Esophagus squamous epithelium (tissue), 5 donors: ENCODE data around the gene PSMD6. TPM values are rescaled to one million over a fixed set of nuclear protein-coding genes. Genes with fewer than 3 reads are reported as not detected.

Experiments
- DNase-seq: peaks from one replicate; lab custom pipeline; 2025; lab: John Stamatoyannopoulos, UW
- H3K27ac ChIP-seq, 4 donors: fragments of 200-600 bp; sonication (generic); one replicate each; pipeline ENCODE4 v1.5.1; 2016 to 2019; ENCODE audit warnings: mild to moderate bottlenecking in 1 of 4
- H3K27me3 ChIP-seq, 4 donors: fragments of 200-600 bp; sonication (generic); 1 replicate in 3 of 4; 2 replicates in 1 of 4; pipeline versions ENCODE4 v1.5.1 to v1.6.0; 2017 to 2021; ENCODE audit warnings: antibody characterized with exemption in 1 of 4
- H3K36me3 ChIP-seq, 3 donors: fragments of 200-600 bp; sonication (generic); one replicate each; pipeline ENCODE4 v1.5.1; 2016 to 2019
- H3K4me1 ChIP-seq, 3 donors: fragments of 200-600 bp; sonication (generic); one replicate each; pipeline ENCODE4 v1.5.1; 2017 to 2019
- H3K4me3 ChIP-seq, 4 donors: fragments of 200-600 bp; sonication (generic); 1 replicate in 3 of 4; 2 replicates in 1 of 4; pipeline ENCODE4 v1.5.1; 2016 to 2019; ENCODE audit warnings: mild to moderate bottlenecking in 2 of 4, moderate library complexity in 1 of 4
- H3K9me3 ChIP-seq, 3 donors: fragments of 200-600 bp; sonication (generic); one replicate each; pipeline ENCODE4 v1.5.1; 2016 to 2019
- CTCF ChIP-seq, 6 experiments: fragments of 450-650 bp in 4 of 6; fragments of 200-600 bp in 2 of 6; sonication (generic) in 2 of 6; IDR thresholded peaks; one replicate each; pipeline ENCODE4 v1.5.1; 2016 to 2019; ENCODE audit warnings: antibody characterized with exemption in 6 of 6, mild to moderate bottlenecking in 4 of 6, moderate library complexity in 4 of 6
- POLR2A ChIP-seq, 4 donors: fragments of 450-650 bp; IDR thresholded peaks; one replicate each; pipeline ENCODE4 v1.6.1; 2017; ENCODE audit warnings: antibody characterized with exemption in 4 of 4, mild to moderate bottlenecking in 4 of 4, moderate library complexity in 3 of 4
- WGBS, 2 donors: methylation state at CpG; one replicate each; pipeline ENCODE4 v1.1.5; 2018; 5-methylcytosine and 5-hydroxymethylcytosine counted together
- intact Hi-C: fragments of 100-400 bp; cut with DNase I; formaldehyde crosslinking; loops from one replicate; pipeline ENCODE4 v1.15.0; 2022
- total RNA-seq, 4 donors: library from RNA; depleted of rRNA; stranded (reverse); fragments of >200 nt; gene quantifications; one replicate each; pipeline ENCODE4 v1.1.0, GENCODE V29; 2016
- donor health status: DM: yes; HTN: yes; CAD: no.

Gene PSMD6
- total RNA-seq, 4 donors from 2014 or later, result 53.1 to 102 (median 81.6) TPM

GRCh38 chr3:63991666-63992065 is 31.6 kb downstream of the PSMD6 start:
- Histone ChIP-seq H3K9me3 (no peaks in the 10 kb centered on the region), H3K4me1 (peaks cover 0 to 13% (median 0%) of the 10 kb centered on the region in 3 donors), H3K27ac (no peak overlapping the region), H3K4me3 (no peak overlapping the region), H3K36me3 (peaks cover 15 to 97% (median 37%) of the 10 kb centered on the region in 3 donors), H3K27me3 (no peaks in the 10 kb centered on the region)
- intact Hi-C loops, result loop anchor here (10.0 kb wide), 1 partner anchor 77 kb away; the partner anchor contains the start of gene SCAANT1
- no peak for TF ChIP-seq CTCF (IDR thresholded peaks at IDR 0.05)
- TF ChIP-seq POLR2A (IDR thresholded peaks at IDR 0.05), result no peak
- DNase-seq, result no peak
- WGBS, 2 donors, result 80 to 88% methylated on average over 3 of the region's 3 CpGs

GRCh38 chr3:63990733-63991132 is 32.6 kb downstream of the PSMD6 start:
- peaks cover 10 to 97% (median 28%) of the 10 kb centered on the region in 3 donors for H3K36me3 ChIP-seq
- H3K27me3 ChIP-seq, result no peaks in the 10 kb centered on the region
- no peaks in the 10 kb centered on the region for H3K9me3 ChIP-seq
- no peak for DNase-seq
- 93 to 94% methylated on average over 3 to 5 of the region's 5 CpGs for WGBS, 2 donors
- peaks cover 0 to 15% (median 0%) of the 10 kb centered on the region in 3 donors for H3K4me1 ChIP-seq
- no peak overlapping the region for H3K4me3 ChIP-seq
- TF ChIP-seq POLR2A (IDR thresholded peaks at IDR 0.05) (no peak), CTCF (IDR thresholded peaks at IDR 0.05) (no peak)
- intact Hi-C loops, result loop anchor here (10.0 kb wide), 1 partner anchor 76 kb away; the partner anchor contains the start of gene SCAANT1
- H3K27ac ChIP-seq, result no peak overlapping the region

- TF ChIP-seq CTCF (IDR thresholded peaks at IDR 0.05) (no peak), POLR2A (IDR thresholded peaks at IDR 0.05) (no peak)
- Histone ChIP-seq H3K27me3 (no peaks in the 10 kb centered on the region), H3K36me3 (peaks cover 6 to 97% (median 25%) of the 10 kb centered on the region in 3 donors), H3K9me3 (no peaks in the 10 kb centered on the region), H3K27ac (no peak overlapping the region), H3K4me3 (no peak overlapping the region), H3K4me1 (peaks cover 0 to 15% (median 0%) of the 10 kb centered on the region in 3 donors)
- intact Hi-C loops, result loop anchor here (10.0 kb wide), 1 partner anchor 75 kb away; the partner anchor contains the start of gene SCAANT1
- 96 to 100% methylated on average over 6 to 8 of the region's 14 CpGs for WGBS, 2 donors
- no peak for DNase-seq
These were observed 33.1 kb downstream of the PSMD6 start for GRCh38 chr3:63990204-63990603.

- WGBS, 2 donors, result 50 to 61% methylated on average over 4 of the region's 4 CpGs
- no peak overlapping the region for H3K27ac ChIP-seq
- peaks cover 0 to 14% (median 0%) of the 10 kb centered on the region in 3 donors for H3K4me1 ChIP-seq
- no peaks in the 10 kb centered on the region for H3K9me3 ChIP-seq
- TF ChIP-seq POLR2A (IDR thresholded peaks at IDR 0.05) (no peak), CTCF (IDR thresholded peaks at IDR 0.05) (no peak)
- H3K36me3 ChIP-seq, result peaks cover 6 to 97% (median 35%) of the 10 kb centered on the region in 3 donors
- no peak overlapping the region for H3K4me3 ChIP-seq
- intact Hi-C loops, result no loop called here
- H3K27me3 ChIP-seq, result no peaks in the 10 kb centered on the region
- no peak for DNase-seq
These were observed 34.4 kb downstream of the PSMD6 start for GRCh38 chr3:63988943-63989342.

GRCh38 chr3:63986831-63987230 is 36.5 kb downstream of the PSMD6 start:
- Histone ChIP-seq H3K4me1 (peaks cover 0 to 8% (median 0%) of the 10 kb centered on the region in 3 donors), H3K27me3 (no peaks in the 10 kb centered on the region), H3K36me3 (peaks cover 6 to 100% (median 39%) of the 10 kb centered on the region in 3 donors), H3K9me3 (no peaks in the 10 kb centered on the region), H3K27ac (no peak overlapping the region), H3K4me3 (no peak overlapping the region)
- DNase-seq, result no peak
- intact Hi-C loops, result no loop called here
- 55 to 56% methylated on average over 2 of the region's 2 CpGs for WGBS, 2 donors
- TF ChIP-seq CTCF (IDR thresholded peaks at IDR 0.05) (no peak), POLR2A (IDR thresholded peaks at IDR 0.05) (no peak)
